Measurements from ENCODE around the gene PLA2G2F.

The PLA2G2F gene

DNA sequence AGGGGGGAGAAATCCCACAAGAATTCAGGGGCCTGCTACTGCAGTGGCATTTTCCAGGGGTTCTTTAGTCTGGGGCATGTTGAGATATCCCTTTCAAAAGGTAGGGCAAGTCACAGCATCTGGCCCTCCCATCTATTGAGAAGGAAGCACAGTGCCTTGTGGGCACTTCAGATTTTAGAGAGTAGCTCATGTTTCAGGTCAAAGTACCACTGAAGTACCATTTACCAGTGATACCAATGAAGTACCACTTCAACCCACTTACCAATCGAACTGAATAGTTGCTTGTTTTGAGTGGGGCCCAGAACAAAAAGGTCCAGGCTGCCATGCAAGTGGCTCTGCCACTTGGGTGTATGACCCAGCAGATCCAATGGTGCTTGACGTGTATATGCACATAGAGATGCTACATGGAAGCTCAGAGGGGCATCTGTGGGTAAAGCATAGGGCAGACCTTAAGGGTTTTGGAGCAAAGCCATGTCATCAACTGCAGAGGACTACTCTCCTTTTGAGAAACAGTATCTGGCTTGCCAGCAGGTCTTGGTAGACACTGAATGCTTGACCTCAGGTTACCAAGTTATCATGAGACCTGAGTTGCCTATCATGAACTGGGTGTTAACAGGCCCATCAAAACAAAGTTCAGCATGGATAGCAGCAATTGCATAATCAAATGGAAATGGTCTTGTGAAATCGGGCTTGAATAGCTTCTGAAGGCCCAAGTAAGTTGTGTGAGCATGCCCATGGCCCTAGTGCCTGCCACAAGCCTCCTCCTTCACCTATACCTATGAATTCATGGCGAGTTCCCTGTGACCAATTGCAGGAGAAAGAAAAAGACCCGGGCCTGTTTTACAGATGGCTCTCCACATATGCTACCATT is 43.3 kb upstream of the PLA2G2F start:
- no peak for DNase-seq
- TF ChIP-seq, protein P1, sequence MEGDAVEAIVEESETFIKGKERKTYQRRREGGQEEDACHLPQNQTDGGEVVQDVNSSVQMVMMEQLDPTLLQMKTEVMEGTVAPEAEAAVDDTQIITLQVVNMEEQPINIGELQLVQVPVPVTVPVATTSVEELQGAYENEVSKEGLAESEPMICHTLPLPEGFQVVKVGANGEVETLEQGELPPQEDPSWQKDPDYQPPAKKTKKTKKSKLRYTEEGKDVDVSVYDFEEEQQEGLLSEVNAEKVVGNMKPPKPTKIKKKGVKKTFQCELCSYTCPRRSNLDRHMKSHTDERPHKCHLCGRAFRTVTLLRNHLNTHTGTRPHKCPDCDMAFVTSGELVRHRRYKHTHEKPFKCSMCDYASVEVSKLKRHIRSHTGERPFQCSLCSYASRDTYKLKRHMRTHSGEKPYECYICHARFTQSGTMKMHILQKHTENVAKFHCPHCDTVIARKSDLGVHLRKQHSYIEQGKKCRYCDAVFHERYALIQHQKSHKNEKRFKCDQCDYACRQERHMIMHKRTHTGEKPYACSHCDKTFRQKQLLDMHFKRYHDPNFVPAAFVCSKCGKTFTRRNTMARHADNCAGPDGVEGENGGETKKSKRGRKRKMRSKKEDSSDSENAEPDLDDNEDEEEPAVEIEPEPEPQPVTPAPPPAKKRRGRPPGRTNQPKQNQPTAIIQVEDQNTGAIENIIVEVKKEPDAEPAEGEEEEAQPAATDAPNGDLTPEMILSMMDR (IDR thresholded peaks at IDR 0.05; ENCODE audit: low read depth, low read length) = no peak
- no peak overlapping the region for H3K4me3 ChIP-seq (ENCODE audit: low read depth, low read length)
- no peaks in the 10 kb centered on the region for H3K4me1 ChIP-seq
- no peaks in the 10 kb centered on the region for H3K27me3 ChIP-seq
- H3K36me3 ChIP-seq = no peaks in the 10 kb centered on the region
- no peaks in the 10 kb centered on the region for H3K9me3 ChIP-seq

DNA sequence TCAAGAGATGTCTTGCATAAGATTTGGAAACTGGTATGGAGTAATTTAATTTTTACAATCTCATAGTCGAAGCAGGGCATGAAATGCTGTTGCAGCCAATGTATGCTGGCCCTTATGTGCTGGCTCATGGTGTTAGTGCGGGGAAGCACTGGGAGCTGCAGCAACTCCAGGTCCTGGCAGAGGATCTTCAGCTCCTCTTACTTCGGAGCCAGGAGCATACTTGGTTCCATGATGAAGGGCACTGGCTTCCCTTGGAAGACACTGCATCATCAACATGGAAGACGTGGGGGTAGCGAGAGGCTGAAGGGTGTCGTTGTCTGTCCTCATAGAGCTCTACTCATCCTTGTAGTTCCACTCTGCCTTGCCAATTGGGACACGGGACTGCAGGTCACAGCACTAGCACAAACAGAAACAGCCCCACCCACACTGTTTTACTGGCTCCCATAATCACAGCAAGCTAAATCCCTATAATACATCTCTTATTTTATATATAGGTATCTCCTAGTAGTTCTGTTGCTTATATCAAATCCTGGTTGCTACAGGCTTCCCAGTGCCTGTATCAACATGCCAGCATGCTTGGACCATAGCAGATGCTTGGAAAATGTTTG is 42.2 kb upstream of the PLA2G2F start:
- no peak for DNase-seq
- TF ChIP-seq, protein P1 (IDR thresholded peaks at IDR 0.05; ENCODE audit: low read depth, low read length) = no peak
- no peaks in the 10 kb centered on the region for H3K4me1 ChIP-seq
- H3K9me3 ChIP-seq = no peaks in the 10 kb centered on the region
- H3K4me3 ChIP-seq (ENCODE audit: low read depth, low read length) = no peak overlapping the region
- no peaks in the 10 kb centered on the region for H3K36me3 ChIP-seq
- no peaks in the 10 kb centered on the region for H3K27me3 ChIP-seq

DNA sequence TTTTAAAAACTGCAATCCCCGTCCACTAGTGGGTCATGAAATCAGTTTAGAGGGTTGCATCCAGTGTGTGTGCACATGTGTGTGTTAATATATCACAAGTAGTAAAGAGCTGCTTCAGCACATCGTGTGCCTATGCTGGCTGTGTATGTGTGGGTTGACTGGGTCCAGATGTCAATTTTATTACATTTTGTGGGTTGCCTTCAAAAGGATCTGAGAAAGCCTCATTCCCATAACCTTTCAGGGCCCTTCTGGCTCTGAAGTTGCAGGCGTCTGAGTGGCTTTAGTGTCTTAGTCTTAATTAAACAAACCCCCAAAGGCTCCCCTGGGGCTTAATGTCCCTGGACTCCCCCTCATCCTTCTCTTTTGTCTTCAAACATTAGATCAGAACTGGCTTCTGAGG is 39.6 kb upstream of the PLA2G2F start:
- H3K4me1 ChIP-seq = no peaks in the 10 kb centered on the region
- no peaks in the 10 kb centered on the region for H3K9me3 ChIP-seq
- TF ChIP-seq, protein P1 (IDR thresholded peaks at IDR 0.05; ENCODE audit: low read depth, low read length) = no peak
- no peak overlapping the region for H3K4me3 ChIP-seq (ENCODE audit: low read depth, low read length)
- no peak for DNase-seq
- no peaks in the 10 kb centered on the region for H3K36me3 ChIP-seq
- H3K27me3 ChIP-seq = no peaks in the 10 kb centered on the region

DNA sequence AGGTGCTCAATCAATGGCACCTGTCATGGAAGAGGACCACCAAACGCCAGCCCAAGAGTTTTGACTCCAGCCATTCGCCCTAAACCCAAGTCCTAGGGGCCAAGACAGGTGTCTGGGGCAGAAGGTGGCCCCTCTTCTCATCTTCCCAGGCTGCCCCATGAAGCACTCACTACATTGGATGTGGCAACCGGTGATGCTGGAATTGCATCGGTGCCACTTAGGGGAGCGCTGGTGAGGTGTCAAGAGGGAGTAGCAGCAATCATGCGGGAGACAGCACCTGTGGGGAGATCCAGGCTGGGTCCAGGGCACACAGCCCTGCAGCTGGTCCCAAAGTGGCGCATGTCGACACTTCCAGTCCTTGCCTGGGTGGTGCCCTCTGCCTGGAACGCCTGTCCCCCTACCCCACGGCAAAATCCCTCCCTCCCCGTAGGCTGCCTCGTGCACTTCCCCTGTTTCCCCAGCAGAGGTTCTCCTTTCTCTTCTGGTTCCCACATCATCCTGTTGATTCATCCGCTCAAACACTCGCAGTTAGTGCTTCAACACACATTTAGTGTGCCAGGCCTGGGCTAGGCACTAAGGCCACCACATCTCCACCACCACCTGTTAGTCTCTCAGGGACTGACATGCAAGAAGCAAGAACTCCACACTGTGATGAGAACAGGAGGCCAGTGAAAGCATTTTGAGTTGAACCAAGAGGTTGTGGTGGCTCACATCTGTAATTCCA is 38.3 kb upstream of the PLA2G2F start:
- Histone ChIP-seq H3K36me3 (no peaks in the 10 kb centered on the region), H3K4me3 (ENCODE audit: low read depth, low read length) (no peak overlapping the region), H3K9me3 (no peaks in the 10 kb centered on the region), H3K4me1 (no peaks in the 10 kb centered on the region), H3K27me3 (no peaks in the 10 kb centered on the region)
- TF ChIP-seq, protein P1 (IDR thresholded peaks at IDR 0.05; ENCODE audit: low read depth, low read length) = peak; percentile 62
- peak; percentile 26 for DNase-seq

DNA sequence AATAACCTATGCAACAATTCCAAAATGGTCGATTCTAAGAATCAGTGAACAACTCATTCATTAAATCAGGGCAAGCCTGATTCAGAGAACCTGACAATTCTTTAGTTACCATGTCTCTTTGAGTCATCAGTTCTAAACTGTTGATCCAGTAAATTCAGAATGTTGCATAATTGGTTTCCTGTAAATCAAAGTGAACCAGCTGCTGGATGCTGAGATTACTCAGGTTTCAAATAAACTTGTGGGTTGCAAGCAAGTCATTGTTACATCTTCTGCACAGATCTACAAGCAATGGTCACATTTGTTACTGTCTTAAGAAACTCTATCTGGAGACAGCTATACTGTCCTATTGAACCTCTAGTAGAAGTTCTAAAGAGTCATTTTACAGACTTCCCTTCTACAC is 36.2 kb upstream of the PLA2G2F start:
- Histone ChIP-seq H3K4me3 (ENCODE audit: low read depth, low read length) (no peak overlapping the region), H3K4me1 (no peaks in the 10 kb centered on the region), H3K36me3 (no peaks in the 10 kb centered on the region), H3K27me3 (no peaks in the 10 kb centered on the region), H3K9me3 (no peaks in the 10 kb centered on the region)
- TF ChIP-seq, protein P1 (IDR thresholded peaks at IDR 0.05; ENCODE audit: low read depth, low read length) = no peak
- DNase-seq = no peak

Measured in BE2C (cell line).